ENCODE data around the gene PRR9. TPM values are rescaled to one million over a fixed set of nuclear protein-coding genes. Genes with fewer than 3 reads are reported as not detected.

The PRR9 gene
- total RNA-seq, 1 donor, result not detected

GRCh38 chr1:153192697-153193096, 24.7 kb upstream of the PRR9 start:
- DNase-seq (ENCODE audit: low read depth), result no peak
- no peak for TF ChIP-seq CTCF (IDR thresholded peaks at IDR 0.05; ENCODE audit: insufficient read depth, low read depth, low read length)
- H3K4me3 ChIP-seq (ENCODE audit: low read depth, low read length), result no peak overlapping the region

DNA sequence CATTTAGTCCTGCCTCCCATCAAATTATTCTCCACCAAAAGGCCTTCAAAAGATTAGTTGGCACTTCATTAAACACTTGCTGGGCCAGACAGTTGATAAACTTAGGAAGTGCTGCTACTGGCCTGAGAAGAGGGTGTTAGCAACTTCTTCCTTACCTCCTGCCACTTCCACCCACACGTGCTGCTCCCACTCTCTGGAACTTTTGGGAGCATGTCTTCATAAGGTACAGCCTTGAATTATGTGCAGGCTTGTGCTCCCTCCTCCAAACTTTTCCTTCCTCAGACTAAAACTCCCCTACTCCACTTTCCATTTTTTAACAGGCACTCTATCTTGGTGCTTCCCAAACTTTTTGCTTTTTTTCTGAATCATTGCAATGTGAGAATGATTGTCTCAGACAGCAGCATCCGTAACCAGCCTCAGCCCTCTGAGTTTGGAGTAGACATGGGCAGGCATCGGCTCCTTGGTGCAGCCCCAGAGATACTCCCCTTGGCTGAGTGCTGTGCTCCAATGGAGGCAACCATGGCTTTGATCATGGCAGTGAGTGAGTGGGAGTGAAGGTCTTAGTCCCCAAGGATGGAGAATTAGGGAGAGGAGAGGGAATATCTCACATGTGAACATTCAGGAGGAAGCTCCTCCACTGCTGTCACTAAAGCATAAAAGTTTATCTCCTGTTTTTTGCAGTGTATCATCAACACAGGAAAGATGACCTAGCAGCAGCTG, 22.9 kb upstream of the PRR9 start:
- no peak overlapping the region for H3K4me3 ChIP-seq (ENCODE audit: low read depth, low read length)
- DNase-seq (ENCODE audit: low read depth), result no peak
- TF ChIP-seq CTCF (IDR thresholded peaks at IDR 0.05; ENCODE audit: insufficient read depth, low read depth, low read length), result no peak

DNA sequence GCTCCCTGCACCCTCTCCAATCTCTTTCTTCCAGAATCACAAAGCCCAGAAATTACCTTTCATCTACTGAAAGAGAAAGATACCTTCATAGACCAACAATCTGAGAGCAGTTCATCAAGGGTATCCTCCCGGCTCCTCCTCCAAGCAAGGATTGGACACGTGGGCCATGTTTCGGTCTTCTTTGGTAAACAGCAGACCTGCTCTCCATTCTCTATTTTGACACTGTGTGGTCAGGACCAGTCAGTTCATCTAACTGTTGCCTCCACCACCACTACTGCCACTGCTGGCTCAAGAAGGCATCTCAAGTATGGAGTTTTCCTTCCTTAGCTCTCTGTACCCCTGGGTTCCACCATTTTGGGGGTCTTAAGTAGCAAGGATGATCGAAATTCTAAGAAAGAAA, 22.2 kb upstream of the PRR9 start:
- no peak overlapping the region for H3K4me3 ChIP-seq (ENCODE audit: low read depth, low read length)
- TF ChIP-seq CTCF (IDR thresholded peaks at IDR 0.05; ENCODE audit: insufficient read depth, low read depth, low read length), result no peak
- no peak for DNase-seq (ENCODE audit: low read depth)

DNA sequence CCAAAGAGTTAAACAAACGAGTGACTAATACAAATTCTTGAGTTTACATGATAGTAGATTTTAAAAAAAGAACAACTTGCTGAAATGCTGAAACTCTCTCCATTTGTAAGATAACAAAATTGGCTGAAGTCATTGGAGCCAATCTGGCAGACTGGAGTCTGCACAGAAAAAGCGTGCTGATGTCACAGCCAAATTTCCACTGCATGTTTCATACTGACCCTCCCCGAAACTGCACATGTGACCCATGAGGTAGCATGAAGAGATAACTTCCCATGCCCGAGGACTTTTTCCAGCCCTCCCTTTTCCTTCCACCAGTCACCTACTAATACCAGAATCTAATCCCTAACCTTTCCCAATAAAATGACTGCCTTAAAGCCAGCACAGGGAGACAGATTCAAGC, 15.4 kb upstream of the PRR9 start:
- DNase-seq (ENCODE audit: low read depth), result no peak
- no peak overlapping the region for H3K4me3 ChIP-seq (ENCODE audit: low read depth, low read length)
- TF ChIP-seq CTCF (IDR thresholded peaks at IDR 0.05; ENCODE audit: insufficient read depth, low read depth, low read length), result no peak

DNA sequence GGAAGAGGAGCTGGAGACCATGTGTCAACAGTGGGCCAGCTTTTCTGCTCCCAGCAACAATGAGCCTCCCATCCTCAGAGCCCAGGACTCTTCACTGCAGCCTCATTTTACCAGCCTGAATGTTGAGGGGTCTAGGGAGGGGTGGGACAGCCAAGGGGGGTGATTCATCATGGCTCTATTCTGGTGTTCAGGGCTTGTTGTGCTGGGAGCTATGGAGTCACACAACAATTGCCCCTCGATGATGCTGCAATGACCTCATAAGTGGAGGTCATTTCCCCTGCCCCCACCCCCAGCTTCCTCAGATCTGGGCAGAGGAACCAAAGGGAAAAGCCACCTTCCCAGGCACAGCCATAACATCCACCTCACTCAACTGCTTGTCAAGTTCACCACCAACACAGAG, 14.3 kb upstream of the PRR9 start, which contains the start of gene LELP1:
LELP1 (plus strand) TSS at position 301 of the 400 bp plus-strand sequence. CDS start 1,278 bp downstream, outside the sequence.
- no peak within 1 kb of the TSS for H3K4me3 ChIP-seq (ENCODE audit: low read depth, low read length)
- TF ChIP-seq CTCF (IDR thresholded peaks at IDR 0.05; ENCODE audit: insufficient read depth, low read depth, low read length), result no peak
- no peak for DNase-seq (ENCODE audit: low read depth)

GRCh38 chr1:153206631-153207030, 10.8 kb upstream of the PRR9 start:
- no peak for TF ChIP-seq CTCF (IDR thresholded peaks at IDR 0.05; ENCODE audit: insufficient read depth, low read depth, low read length)
- H3K4me3 ChIP-seq (ENCODE audit: low read depth, low read length), result no peak overlapping the region
- DNase-seq (ENCODE audit: low read depth), result no peak

- H3K4me3 ChIP-seq (ENCODE audit: low read depth, low read length), result no peak overlapping the region
- TF ChIP-seq CTCF (IDR thresholded peaks at IDR 0.05; ENCODE audit: insufficient read depth, low read depth, low read length), result no peak
- DNase-seq (ENCODE audit: low read depth), result no peak
These were observed 7.2 kb upstream of the PRR9 start for GRCh38 chr1:153210206-153210605.

Measured in fibroblast of villous mesenchyme (primary cell).